ENCODE measurements around the gene CD274. TPM values are rescaled to one million over a fixed set of nuclear protein-coding genes. Genes with fewer than 3 reads are reported as not detected.

Gene CD274
- total and polyA plus RNA-seq, 8 donors: 0.46 to 33.3 (median 1.5) TPM; not detected in 2

- TF ChIP-seq CTCF (IDR thresholded peaks at IDR 0.05) (no peak), POLR2A (IDR thresholded peaks at IDR 0.05) (no peak), EP300 (IDR thresholded peaks at IDR 0.05) (no peak), POLR2AphosphoS5 (IDR thresholded peaks at IDR 0.05) (no peak)
- intact Hi-C loops (cut with DNase I; ENCODE audit: low total_unique reads): no loop called here
- 80 to 97% (median 82%) methylated on average over 2 of the region's 2 CpGs for WGBS, 5 donors
- DNase-seq: no peak
- no peaks in the 10 kb centered on the region for H3K27me3 ChIP-seq
- H3K9me3 ChIP-seq: peaks cover 0 to 8% (median 0%) of the 10 kb centered on the region in 4 donors
- H3K27ac ChIP-seq: peak overlapping the region in 4 of 5 donors; percentile 91 to 96 (median 94)
- peaks cover 0 to 36% (median 25%) of the 10 kb centered on the region in 4 donors for H3K36me3 ChIP-seq
- peaks cover 11 to 29% (median 20%) of the 10 kb centered on the region in 4 donors for H3K4me1 ChIP-seq
- H3K4me3 ChIP-seq: peak overlapping the region in 2 of 4 donors; percentile 47 to 61
These were observed 13.9 kb upstream of the CD274 start for GRCh38 chr9:5436441-5436840.

- H3K27me3 ChIP-seq: no peaks in the 10 kb centered on the region
- peaks cover 11 to 29% (median 22%) of the 10 kb centered on the region in 4 donors for H3K4me1 ChIP-seq
- intact Hi-C loops (cut with DNase I; ENCODE audit: low total_unique reads): no loop called here
- 0% methylated on average over 51 to 55 of the region's 55 CpGs for WGBS, 5 donors
- peak within 1 kb of the TSS; percentile 47 to 66 (median 58) for H3K4me3 ChIP-seq
- peak within 1 kb of the TSS; percentile 91 to 99 (median 95) for H3K27ac ChIP-seq
- TF ChIP-seq POLR2A (IDR thresholded peaks at IDR 0.05): peak in 2 of 4 donors; percentile 9 to 77
- TF ChIP-seq EP300 (IDR thresholded peaks at IDR 0.05): no peak
- TF ChIP-seq CTCF (IDR thresholded peaks at IDR 0.05): peak in 2 of 7 experiments; percentile 7 to 15
- peak; percentile 48 to 94 (median 93) for TF ChIP-seq POLR2AphosphoS5 (IDR thresholded peaks at IDR 0.05)
- H3K36me3 ChIP-seq: peaks cover 0 to 29% (median 20%) of the 10 kb centered on the region in 4 donors
- H3K9me3 ChIP-seq: peaks cover 0 to 8% (median 0%) of the 10 kb centered on the region in 4 donors
- peak; percentile 96 to 98 for DNase-seq
These were observed 12.8 kb upstream of the CD274 start, which contains the start of gene PLGRKT for GRCh38 chr9:5437254-5438216. TSS of gene PLGRKT (minus strand) at chr9:5437925. CDS start at chr9:5431977, 5,948 bp downstream.

GRCh38 chr9:5438301-5439162 lies 11.8 kb upstream of the CD274 start:
- H3K36me3 ChIP-seq: peaks cover 0 to 19% (median 15%) of the 10 kb centered on the region in 4 donors
- peak overlapping the region; percentile 91 to 99 (median 95) for H3K27ac ChIP-seq
- intact Hi-C loops (cut with DNase I; ENCODE audit: low total_unique reads): no loop called here
- peaks cover 11 to 29% (median 22%) of the 10 kb centered on the region in 4 donors for H3K4me1 ChIP-seq
- no peaks in the 10 kb centered on the region for H3K27me3 ChIP-seq
- WGBS, 5 donors: 65 to 74% (median 70%) methylated on average over 21 of the region's 21 CpGs
- peak overlapping the region; percentile 47 to 66 (median 58) for H3K4me3 ChIP-seq
- peaks cover 0 to 8% (median 0%) of the 10 kb centered on the region in 4 donors for H3K9me3 ChIP-seq
- peak in 1 of 2 donors; percentile 58 for DNase-seq
- no peak for TF ChIP-seq EP300 (IDR thresholded peaks at IDR 0.05)
- TF ChIP-seq POLR2A (IDR thresholded peaks at IDR 0.05): no peak
- no peak for TF ChIP-seq CTCF (IDR thresholded peaks at IDR 0.05)
- TF ChIP-seq POLR2AphosphoS5 (IDR thresholded peaks at IDR 0.05): no peak

- Histone ChIP-seq H3K27ac (no peak overlapping the region), H3K36me3 (peaks cover 0 to 8% (median 4%) of the 10 kb centered on the region in 4 donors), H3K27me3 (no peaks in the 10 kb centered on the region), H3K4me3 (no peak overlapping the region), H3K4me1 (peaks cover 11 to 28% (median 22%) of the 10 kb centered on the region in 4 donors), H3K9me3 (no peaks in the 10 kb centered on the region)
- no peak for DNase-seq
- WGBS, 5 donors: 68 to 91% (median 84%) methylated on average over 3 of the region's 3 CpGs
- TF ChIP-seq EP300 (IDR thresholded peaks at IDR 0.05) (no peak), POLR2AphosphoS5 (IDR thresholded peaks at IDR 0.05) (no peak)
- intact Hi-C loops (cut with DNase I; ENCODE audit: low total_unique reads): no loop called here
These were observed 9.9 kb upstream of the CD274 start for GRCh38 chr9:5440426-5440825.

Data from stomach (tissue), 9 donors.